ENCODE results near the gene HMOX2.

Gene HMOX2

DNA sequence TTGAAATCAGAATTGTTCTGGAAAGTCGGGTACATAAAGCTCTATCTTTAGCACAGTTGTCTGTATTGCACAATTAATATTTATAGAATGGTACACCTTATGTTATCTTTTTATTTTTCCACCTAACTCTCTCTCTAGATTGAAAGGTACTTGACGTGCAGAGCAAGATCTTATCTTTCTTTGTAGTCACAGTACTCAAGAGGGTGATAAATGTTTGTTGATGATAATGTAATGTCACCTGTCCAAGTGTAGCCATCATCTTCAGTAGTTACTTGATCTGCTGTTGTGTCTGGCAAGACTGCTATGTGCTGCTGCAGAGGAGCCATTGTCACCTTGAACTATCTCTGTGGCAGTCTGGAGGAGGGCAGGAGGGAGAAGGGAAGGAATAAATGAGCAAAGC lies 5.3 kb downstream of the HMOX2 start:
- H3K4me3 ChIP-seq (ENCODE audit: low read depth, low read length): no peak overlapping the region
- TF ChIP-seq CTCF (IDR thresholded peaks at IDR 0.05; ENCODE audit: low read depth, low read length): no peak

DNA sequence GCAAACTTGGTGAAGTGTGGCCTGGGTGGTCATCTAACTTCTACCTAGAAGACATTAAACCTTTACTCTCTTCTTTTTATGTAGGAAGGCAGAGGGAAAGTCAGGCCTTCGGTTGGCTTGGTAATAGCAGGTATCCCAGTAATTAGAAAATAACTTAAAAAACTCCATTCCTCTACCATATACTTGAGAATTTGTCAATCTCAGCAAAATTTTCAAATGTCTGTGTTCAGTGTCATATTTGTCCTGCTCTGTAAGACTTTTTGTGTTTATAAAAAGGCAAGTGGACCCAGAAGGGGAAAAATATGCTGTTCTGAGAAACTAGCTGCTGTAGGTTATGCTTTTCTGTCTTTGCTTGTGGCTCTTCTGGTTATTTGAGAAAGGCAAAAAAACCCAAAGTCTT lies 5.8 kb downstream of the HMOX2 start:
- H3K4me3 ChIP-seq (ENCODE audit: low read depth, low read length): no peak overlapping the region
- no peak for TF ChIP-seq CTCF (IDR thresholded peaks at IDR 0.05; ENCODE audit: low read depth, low read length)

- H3K4me3 ChIP-seq (ENCODE audit: low read depth, low read length): no peak overlapping the region
- no peak for TF ChIP-seq CTCF (IDR thresholded peaks at IDR 0.05; ENCODE audit: low read depth, low read length)
Observed at GRCh38 chr16:4486126-4486893, 10.1 kb downstream of the HMOX2 start.

GRCh38 chr16:4487955-4488498 lies 11.8 kb downstream of the HMOX2 start:
- H3K4me3 ChIP-seq (ENCODE audit: low read depth, low read length): no peak overlapping the region
- TF ChIP-seq CTCF (IDR thresholded peaks at IDR 0.05; ENCODE audit: low read depth, low read length): no peak

DNA sequence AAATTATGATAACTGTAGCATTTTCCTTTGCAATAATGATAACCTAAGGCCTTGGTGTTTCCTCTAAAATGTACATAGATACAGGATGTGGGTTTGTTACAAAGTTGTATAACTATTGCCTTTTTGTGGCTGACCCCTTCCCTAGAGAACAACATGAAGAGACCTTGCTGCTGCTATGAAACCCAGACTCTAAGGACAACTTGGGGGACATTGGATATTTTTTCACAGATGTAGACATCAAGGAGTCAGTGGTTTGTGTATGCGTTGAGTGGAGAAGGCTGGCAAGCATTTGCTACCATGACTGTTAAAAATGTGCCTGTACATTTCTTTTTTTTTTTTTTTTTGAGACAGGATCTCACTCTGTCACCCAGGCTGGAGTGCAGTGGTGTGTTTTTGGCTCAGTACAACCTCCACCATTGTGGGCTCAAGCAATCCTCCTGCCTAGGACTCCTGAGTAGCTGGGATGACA lies 12.3 kb downstream of the HMOX2 start:
- no peak for TF ChIP-seq CTCF (IDR thresholded peaks at IDR 0.05; ENCODE audit: low read depth, low read length)
- no peak overlapping the region for H3K4me3 ChIP-seq (ENCODE audit: low read depth, low read length)

GRCh38 chr16:4489030-4489429 lies 12.8 kb downstream of the HMOX2 start:
- no peak for TF ChIP-seq CTCF (IDR thresholded peaks at IDR 0.05; ENCODE audit: low read depth, low read length)
- H3K4me3 ChIP-seq (ENCODE audit: low read depth, low read length): no peak overlapping the region

DNA sequence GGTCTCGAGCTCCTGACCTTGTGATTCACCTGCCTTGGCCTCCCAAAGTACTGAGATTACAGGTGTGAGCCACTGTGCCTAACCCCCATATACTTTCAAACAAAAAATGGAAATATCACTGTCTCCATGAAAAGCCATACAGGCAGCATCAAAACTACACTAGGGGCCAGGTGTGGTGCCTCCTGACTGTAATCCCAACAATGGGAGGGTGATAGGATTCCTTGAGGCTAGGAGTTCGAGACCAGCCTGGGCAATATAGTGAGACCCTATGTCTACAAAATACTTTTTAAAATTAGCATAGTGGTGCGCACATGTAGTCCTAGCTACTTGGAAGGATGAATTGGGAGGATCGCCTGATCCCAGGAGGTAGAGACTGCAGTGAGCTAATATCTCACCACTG lies 15.7 kb downstream of the HMOX2 start:
- TF ChIP-seq CTCF (IDR thresholded peaks at IDR 0.05; ENCODE audit: low read depth, low read length): no peak
- no peak overlapping the region for H3K4me3 ChIP-seq (ENCODE audit: low read depth, low read length)

Data from WI38 (cell line).